ENCODE measurements around the gene UTP4. TPM values are rescaled to one million over a fixed set of nuclear protein-coding genes. Genes with fewer than 3 reads are reported as not detected.

Gene UTP4
- total and polyA plus RNA-seq, 11 donors: 11.8 to 38.2 (median 28.3) TPM

- Histone ChIP-seq H3K27ac (no peak overlapping the region), H3K4me3 (no peak overlapping the region), H3K27me3 (no peaks in the 10 kb centered on the region), H3K4me1 (peaks cover 0 to 26% (median 0%) of the 10 kb centered on the region in 12 donors), H3K9me3 (no peaks in the 10 kb centered on the region), H3K36me3 (peaks cover 0 to 80% (median 70%) of the 10 kb centered on the region in 9 donors)
- TF ChIP-seq POLR2A (IDR thresholded peaks at IDR 0.05) (no peak), CTCF (IDR thresholded peaks at IDR 0.05) (no peak)
- intact Hi-C loops (cut with DNase I): no loop called here
- 86 to 89% (median 87%) methylated on average over 7 of the region's 7 CpGs for WGBS, 4 donors
- ATAC-seq: no peak
- DNase-seq: no peak
These were observed 34.8 kb downstream of the UTP4 start for GRCh38 chr16:69166946-69167930.

- H3K27ac ChIP-seq: no peak overlapping the region
- DNase-seq (no peak), ATAC-seq (no peak)
- H3K27me3 ChIP-seq: no peaks in the 10 kb centered on the region
- no peaks in the 10 kb centered on the region for H3K9me3 ChIP-seq
- H3K4me3 ChIP-seq: no peak overlapping the region
- peaks cover 0 to 65% (median 55%) of the 10 kb centered on the region in 9 donors for H3K36me3 ChIP-seq
- intact Hi-C loops (cut with DNase I): no loop called here
- no peak for TF ChIP-seq CTCF (IDR thresholded peaks at IDR 0.05)
- no peak for TF ChIP-seq POLR2A (IDR thresholded peaks at IDR 0.05)
- WGBS, 4 donors: 94 to 98% (median 96%) methylated on average over 4 of the region's 4 CpGs
- H3K4me1 ChIP-seq: peaks cover 0 to 44% (median 4%) of the 10 kb centered on the region in 12 donors
These were observed 36.6 kb downstream of the UTP4 start for GRCh38 chr16:69169051-69169450.

- DNase-seq (no peak), ATAC-seq (no peak)
- Histone ChIP-seq H3K4me3 (no peak overlapping the region), H3K36me3 (peaks cover 0 to 58% (median 48%) of the 10 kb centered on the region in 9 donors), H3K4me1 (peaks cover 0 to 48% (median 6%) of the 10 kb centered on the region in 12 donors), H3K9me3 (no peaks in the 10 kb centered on the region), H3K27me3 (no peaks in the 10 kb centered on the region), H3K27ac (no peak overlapping the region)
- intact Hi-C loops (cut with DNase I): no loop called here
- TF ChIP-seq CTCF (IDR thresholded peaks at IDR 0.05) (no peak), POLR2A (IDR thresholded peaks at IDR 0.05) (no peak)
- WGBS, 4 donors: 92 to 97% (median 93%) methylated on average over 6 of the region's 6 CpGs
These were observed 37.3 kb downstream of the UTP4 start for GRCh38 chr16:69169607-69170352.

All from heart left ventricle (tissue), 16 donors.